Panc1 (cell line): ENCODE data around the gene NFRKB. TPM values are rescaled to one million over a fixed set of nuclear protein-coding genes. Genes with fewer than 3 reads are reported as not detected.

Experiments used
- ATAC-seq: fragments of 200-7000 bp; cut with Tn5 transposase; 2 replicates; pipeline ENCODE4 v1.9.1; 2020; ENCODE audit warnings: mild to moderate bottlenecking, moderate library complexity
- BruUV-seq: library from RNA; stranded (reverse); fragments of 400-500 nt; replicated peaks from 2 replicates; lab custom pipeline; 2021; lab: Mats Ljungman, UMichigan
- CTCF ChIA-PET: fragments of 300-600 bp; sonication (Branson Sonifier 250); formaldehyde crosslinking; loops from one replicate; lab custom pipeline; 2022; ENCODE audit warnings: antibody characterized with exemption; lab: Charles Lee
- POLR2A ChIA-PET: fragments of 300-600 bp; sonication (Branson Sonifier 250); formaldehyde crosslinking; loops from one replicate; lab custom pipeline; 2022; ENCODE audit warnings: antibody characterized with exemption; lab: Charles Lee
- DNase-seq: peaks from one replicate; pipeline ENCODE4 v3.0.0-alpha.2; 2010; ENCODE audit warnings: low read depth, low spot score
- H3K27ac ChIP-seq: 2 replicates; pipeline ENCODE4 v1.5.1; 2011; ENCODE audit warnings: mild to moderate bottlenecking, low read length, inconsistent platforms
- H3K27me3 ChIP-seq: fragments of 200-500 bp; sonication (Bioruptor generic); 2 replicates; pipeline ENCODE4 v1.6.0; 2014; ENCODE audit warnings: low read length, inconsistent platforms; ENCODE audit not compliant: control insufficient read depth, insufficient read depth
- H3K36me3 ChIP-seq: fragments of 200-500 bp; sonication (Bioruptor generic); 2 replicates; pipeline ENCODE4 v1.5.1; 2014; ENCODE audit warnings: inconsistent platforms, mild to moderate bottlenecking, low read length, moderate library complexity; ENCODE audit not compliant: control insufficient read depth, insufficient read depth
- H3K4me1 ChIP-seq: 2 replicates; pipeline ENCODE4 v1.5.1; 2011; ENCODE audit warnings: inconsistent platforms, mild to moderate bottlenecking, low read length, moderate library complexity; ENCODE audit not compliant: control insufficient read depth, insufficient read depth
- H3K4me3 ChIP-seq, 2 experiments: 2 replicates each; pipeline ENCODE4 v1.5.1; 2011 to 2012; ENCODE audit warnings: low read depth in 2 of 2, low read length in 2 of 2, mild to moderate bottlenecking in 2 of 2, inconsistent platforms in 1 of 2, moderate library complexity in 1 of 2
- H3K9me3 ChIP-seq: fragments of 200-500 bp; sonication (Bioruptor generic); 2 replicates; pipeline ENCODE4 v1.5.1; 2014; ENCODE audit warnings: low read depth, mild to moderate bottlenecking, inconsistent platforms, low read length, moderate library complexity; ENCODE audit not compliant: control insufficient read depth, insufficient read depth
- CTCF ChIP-seq: fragments of 450-650 bp; IDR thresholded peaks from 2 replicates; pipeline ENCODE4 v1.5.1; 2017; ENCODE audit warnings: mild to moderate bottlenecking
- POLR2AphosphoS5 ChIP-seq: IDR thresholded peaks from 2 replicates; pipeline ENCODE4 v1.6.1; 2012; ENCODE audit warnings: mild to moderate bottlenecking, low read depth, low read length, moderate library complexity
- REST ChIP-seq, 2 experiments: IDR thresholded peaks; 2 replicates each; pipeline ENCODE4 v1.6.1; 2011 to 2012; ENCODE audit warnings: low read depth in 2 of 2, control low read depth in 1 of 2, low read length in 1 of 2, mild to moderate bottlenecking in 1 of 2, moderate library complexity in 1 of 2; ENCODE audit not compliant: insufficient read depth in 1 of 2
- SIN3A ChIP-seq: IDR thresholded peaks from 2 replicates; pipeline ENCODE4 v1.6.1; 2012; ENCODE audit warnings: low read depth, mild to moderate bottlenecking, low read length, moderate library complexity, borderline replicate concordance; ENCODE audit not compliant: insufficient read depth
- TCF7L2 ChIP-seq: IDR thresholded peaks from 2 replicates; pipeline ENCODE4 v1.6.1; 2011; ENCODE audit warnings: mild to moderate bottlenecking, low read depth, low read length, inconsistent platforms
- in situ Hi-C: cut with HindIII; loops from 2 replicates; pipeline ENCODE4 v1.10.0; 2016; ENCODE audit warnings: low sequenced_read_pairs, low pct_unique_long_range_greater_than_20kb
- intact Hi-C: fragments of 100-400 bp; cut with micrococcal nuclease; formaldehyde crosslinking; loops from one replicate; pipeline ENCODE4 v1.10.0; 2022; ENCODE audit not compliant: unreplicated experiment
- total RNA-seq: library from RNA; stranded (reverse); gene quantifications from one replicate; pipeline ENCODE4 v1.2.1, GENCODE V29; 2021; ENCODE audit not compliant: unreplicated experiment

Gene NFRKB
- total RNA-seq, 1 experiment from 2014 or later, result 58.8 TPM

DNA sequence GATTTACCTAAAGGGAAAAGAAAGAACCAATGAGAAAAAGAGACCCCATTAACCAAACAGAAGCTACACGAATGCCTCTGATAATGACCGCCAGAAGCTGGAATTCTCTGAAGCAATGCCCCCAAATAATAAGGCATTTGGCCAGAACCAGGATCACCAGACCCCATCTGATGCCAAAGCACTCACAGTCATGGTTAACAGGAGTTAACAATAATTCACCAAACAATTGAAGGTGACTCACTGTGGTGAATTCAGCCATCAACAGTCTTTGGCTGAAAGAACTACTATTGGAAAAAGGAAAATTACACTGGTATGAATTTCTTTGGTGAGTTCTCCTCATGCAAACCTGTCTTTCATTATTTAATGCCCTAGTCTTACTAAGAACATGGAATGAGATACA lies 21.9 kb upstream of the NFRKB start:
- intact Hi-C loops (no loop called here), in situ Hi-C loops (no loop called here)
- no TSS peak for BruUV-seq
- no peaks in the 10 kb centered on the region for H3K9me3 ChIP-seq
- no peaks in the 10 kb centered on the region for H3K36me3 ChIP-seq
- ChIA-PET CTCF (no interaction called here), POLR2A (interaction anchor here (0.6 kb wide), 1 partner anchor 210 kb away, joined by 13 read pairs; no protein-coding TSS in a partner anchor)
- no peaks in the 10 kb centered on the region for H3K27me3 ChIP-seq
- TF ChIP-seq CTCF (no peak), POLR2AphosphoS5 (no peak), TCF7L2 (no peak), REST (IDR thresholded peaks at IDR 0.05; ENCODE audit: insufficient read depth in 1 of 2, low read depth in 2 of 2, low read length in 1 of 2) (no peak)
- H3K4me1 ChIP-seq, result no peaks in the 10 kb centered on the region
- H3K27ac ChIP-seq, result no peak overlapping the region
- DNase-seq, result no peak
- ATAC-seq, result no peak
- H3K4me3 ChIP-seq, result no peak overlapping the region

- ChIA-PET POLR2A (no interaction called here), CTCF (no interaction called here)
- Histone ChIP-seq H3K36me3 (peaks cover 2% of the 10 kb centered on the region; the same call in 1 of the 2 replicates), H3K4me3 (no peak overlapping the region), H3K4me1 (no peaks in the 10 kb centered on the region), H3K27ac (no peak overlapping the region), H3K9me3 (no peaks in the 10 kb centered on the region), H3K27me3 (no peaks in the 10 kb centered on the region)
- no TSS peak for BruUV-seq
- no peak for DNase-seq
- no peak for TF ChIP-seq POLR2AphosphoS5
- no peak for TF ChIP-seq TCF7L2
- no peak for TF ChIP-seq REST (IDR thresholded peaks at IDR 0.05; ENCODE audit: insufficient read depth in 1 of 2, low read depth in 2 of 2, low read length in 1 of 2)
- TF ChIP-seq CTCF, result no peak
- TF ChIP-seq SIN3A, result no peak
- in situ Hi-C loops (no loop called here), intact Hi-C loops (no loop called here)
- ATAC-seq, result no peak
These were observed 15.9 kb upstream of the NFRKB start for GRCh38 chr11:129911298-129911697.
